IMR-90 (cell line): ENCODE data around the gene FCMR. TPM values are rescaled to one million over a fixed set of nuclear protein-coding genes. Genes with fewer than 3 reads are reported as not detected.

Experiments
- ATAC-seq: fragments of 200-7000 bp; cut with Tn5 transposase; 2 replicates; pipeline ENCODE4 v1.9.1; 2020; ENCODE audit warnings: low read depth, mild to moderate bottlenecking, moderate library complexity
- BruUV-seq: library from RNA; stranded (reverse); fragments of 400-500 nt; replicated peaks from 2 replicates; lab custom pipeline; 2021; lab: Mats Ljungman, UMichigan
- CTCF ChIA-PET: fragments of 300-600 bp; formaldehyde crosslinking; extraction: SDS; loops from one replicate; lab custom pipeline; 2021; ENCODE audit warnings: antibody characterized with exemption; lab: Yijun Ruan, JAX
- POLR2A ChIA-PET: fragments of 300-600 bp; sonication (Branson Sonifier 250); formaldehyde crosslinking; loops from one replicate; lab custom pipeline; 2022; ENCODE audit warnings: antibody characterized with exemption; ENCODE audit not compliant: unreplicated experiment; lab: Charles Lee
- DNase-seq: peaks from one replicate; pipeline ENCODE4 v3.0.0; 2013
- H2AFZ ChIP-seq: replicated peaks from 2 replicates; pipeline ENCODE3; 2013; ENCODE audit warnings: low read length, mild to moderate bottlenecking; ENCODE audit not compliant: poor library complexity
- H2AK5ac ChIP-seq: 2 replicates; pipeline ENCODE4 v1.6.1; 2013; ENCODE audit warnings: low read depth, low read length, inconsistent platforms
- H2AK9ac ChIP-seq: replicated peaks from 2 replicates; pipeline ENCODE3; 2013; ENCODE audit warnings: mild to moderate bottlenecking, low read depth, low read length, moderate library complexity; ENCODE audit not compliant: poor library complexity
- H2BK120ac ChIP-seq: 2 replicates; pipeline ENCODE4 v1.6.1; 2013; ENCODE audit warnings: low read depth, low read length, inconsistent platforms
- H2BK15ac ChIP-seq: 3 replicates; pipeline ENCODE4 v1.6.1; 2013; ENCODE audit warnings: low read depth, low read length, inconsistent platforms
- H2BK20ac ChIP-seq: 2 replicates; pipeline ENCODE4 v1.6.1; 2013; ENCODE audit warnings: low read depth, mild to moderate bottlenecking, inconsistent platforms, low read length, moderate library complexity
- H2BK5ac ChIP-seq: 2 replicates; pipeline ENCODE4 v1.6.1; 2013; ENCODE audit warnings: mild to moderate bottlenecking, low read depth, low read length, inconsistent platforms; ENCODE audit not compliant: poor library complexity, severe bottlenecking
- H3K14ac ChIP-seq: replicated peaks from 2 replicates; pipeline ENCODE4 v1.6.1; 2013; ENCODE audit warnings: low read depth, low read length, inconsistent platforms
- H3K18ac ChIP-seq: 2 replicates; pipeline ENCODE4 v1.6.1; 2013; ENCODE audit warnings: low read depth, low read length, control low read depth
- H3K23ac ChIP-seq: 2 replicates; pipeline ENCODE4 v1.6.1; 2013; ENCODE audit warnings: low read depth, low read length, inconsistent platforms
- H3K27ac ChIP-seq: 2 replicates; pipeline ENCODE4 v1.5.1; 2013; ENCODE audit warnings: mild to moderate bottlenecking, control low read depth, low read length; ENCODE audit not compliant: insufficient read depth
- H3K27me3 ChIP-seq: 2 replicates; pipeline ENCODE4 v1.6.1; 2013; ENCODE audit warnings: low read length; ENCODE audit not compliant: control insufficient read depth, insufficient read depth
- H3K36me3 ChIP-seq: 2 replicates; pipeline ENCODE4 v1.6.1; 2013; ENCODE audit warnings: low read length, mixed read lengths; ENCODE audit not compliant: control insufficient read depth, insufficient read depth
- H3K4ac ChIP-seq: 2 replicates; pipeline ENCODE4 v1.6.1; 2013; ENCODE audit warnings: low read depth, low read length, inconsistent platforms
- H3K4me1 ChIP-seq: 2 replicates; pipeline ENCODE4 v1.6.1; 2013; ENCODE audit warnings: low read length, mixed read lengths; ENCODE audit not compliant: control insufficient read depth, insufficient read depth
- H3K4me2 ChIP-seq: 2 replicates; pipeline ENCODE4 v1.6.1; 2013; ENCODE audit warnings: low read depth, mild to moderate bottlenecking, control low read depth, low read length, moderate library complexity
- H3K4me3 ChIP-seq: 2 replicates; pipeline ENCODE4 v1.5.1; 2013; ENCODE audit warnings: low read depth, mild to moderate bottlenecking, control low read depth, low read length, moderate library complexity; ENCODE audit not compliant: insufficient read depth
- H3K56ac ChIP-seq: 2 replicates; pipeline ENCODE4 v1.6.1; 2013; ENCODE audit warnings: low read length, inconsistent platforms; ENCODE audit not compliant: insufficient read depth; ENCODE audit errors: extremely low read depth
- H3K79me1 ChIP-seq, 2 experiments: 2 replicates each; pipeline ENCODE4 v1.6.1; 2013; ENCODE audit warnings: low read length in 2 of 2, inconsistent platforms in 1 of 2, low read depth in 1 of 2
- H3K9ac ChIP-seq: 2 replicates; pipeline ENCODE4 v1.6.1; 2013; ENCODE audit warnings: low read depth, low read length, control low read depth
- H3K9me1 ChIP-seq: 2 replicates; pipeline ENCODE4 v1.6.1; 2013; ENCODE audit warnings: low read length, inconsistent platforms; ENCODE audit not compliant: insufficient read depth
- H3K9me3 ChIP-seq: 2 replicates; pipeline ENCODE4 v1.6.1; 2013; ENCODE audit warnings: low read length; ENCODE audit not compliant: control insufficient read depth, insufficient read depth
- H4K20me1 ChIP-seq: 2 replicates; pipeline ENCODE4 v1.6.1; 2013; ENCODE audit warnings: low read length, inconsistent platforms; ENCODE audit not compliant: insufficient read depth
- H4K5ac ChIP-seq: 2 replicates; pipeline ENCODE4 v1.6.1; 2013; ENCODE audit warnings: mild to moderate bottlenecking, low read depth, low read length, control low read depth
- H4K8ac ChIP-seq, 2 experiments: 2 replicates each; pipeline ENCODE4 v1.6.1; 2013; ENCODE audit warnings: low read depth in 2 of 2, low read length in 2 of 2, control low read depth in 1 of 2, inconsistent platforms in 1 of 2
- H4K91ac ChIP-seq: 2 replicates; pipeline ENCODE4 v1.6.1; 2013; ENCODE audit warnings: low read depth, low read length, inconsistent platforms; ENCODE audit not compliant: insufficient read depth
- BHLHE40 ChIP-seq: fragments of 150-350 bp; IDR thresholded peaks from 2 replicates; pipeline ENCODE4 v1.6.1; 2016; ENCODE audit warnings: mild to moderate bottlenecking, low read depth, low read length
- CEBPB ChIP-seq: IDR thresholded peaks from 2 replicates; pipeline ENCODE4 v1.6.1; 2012; ENCODE audit warnings: low read depth, low read length, improper control_type of control experiment
- CTCF ChIP-seq: conservative IDR thresholded peaks from 2 replicates; pipeline ENCODE4 v1.5.1; 2012; ENCODE audit warnings: mild to moderate bottlenecking, low read depth, low read length, improper control_type of control experiment
- FOS ChIP-seq: fragments of 150-350 bp; IDR thresholded peaks from 2 replicates; pipeline ENCODE4 v1.6.1; 2016; ENCODE audit warnings: low read depth, low read length
- MAZ ChIP-seq: IDR thresholded peaks from 2 replicates; pipeline ENCODE4 v1.6.1; 2012; ENCODE audit warnings: low read depth, mild to moderate bottlenecking, low read length, improper control_type of control experiment, moderate library complexity, borderline replicate concordance
- NFE2L2 ChIP-seq: fragments of 150-350 bp; IDR thresholded peaks from 2 replicates; pipeline ENCODE4 v1.6.1; 2016; ENCODE audit warnings: low read depth, mild to moderate bottlenecking, low read length
- WGBS, 2 experiments: methylation state at CpG; one replicate each; pipeline versions ENCODE4 v1.1.5 to v1.1.7; 2013; ENCODE audit warnings: missing lambda C conversion rate in 2 of 2; ENCODE audit not compliant: insufficient read length in 1 of 2; ENCODE audit errors: extremely low coverage in 2 of 2; 5-methylcytosine and 5-hydroxymethylcytosine counted together
- dilution Hi-C: fragments of 300-500 bp; cut with HindIII; formaldehyde crosslinking; loops from one replicate; pipeline ENCODE4 v1.14.3; 2018; ENCODE audit warnings: low sequenced_read_pairs; ENCODE audit not compliant: unreplicated experiment
- in situ Hi-C: fragments of 300-500 bp; cut with MboI; formaldehyde crosslinking; loops from 3 replicates; pipeline ENCODE4 v1.14.3; 2019; ENCODE audit warnings: low sequenced_read_pairs, inconsistent platforms, mixed read lengths
- intact Hi-C: fragments of 100-400 bp; cut with micrococcal nuclease; formaldehyde crosslinking; loops from 2 replicates; pipeline ENCODE4 v1.10.0; 2022
- polyA plus RNA-seq, 3 experiments: library from polyadenylated mRNA; depleted of rRNA; stranded (reverse); fragments of >200 nt; gene quantifications; 2 replicates each; pipeline ENCODE4 v1.2.3, GENCODE V29; 2012; ENCODE audit warnings: low replicate concordance in 1 of 3
- total RNA-seq: library from RNA; depleted of rRNA; stranded (reverse); fragments of >200 nt; gene quantifications from 2 replicates; pipeline ENCODE4 v1.2.3, GENCODE V29; 2012
- TF ChIP-seq, protein P1 (sequence below): fragments of 150-350 bp; IDR thresholded peaks from 2 replicates; pipeline ENCODE4 v1.6.1; 2017; ENCODE audit warnings: mild to moderate bottlenecking, antibody characterized with exemption, low read length, low read depth

Gene FCMR
- total and polyA plus RNA-seq, 2 of the 4 experiments (the other 2 are of a cell fraction), result 0.09 TPM; not detected in 1

DNA sequence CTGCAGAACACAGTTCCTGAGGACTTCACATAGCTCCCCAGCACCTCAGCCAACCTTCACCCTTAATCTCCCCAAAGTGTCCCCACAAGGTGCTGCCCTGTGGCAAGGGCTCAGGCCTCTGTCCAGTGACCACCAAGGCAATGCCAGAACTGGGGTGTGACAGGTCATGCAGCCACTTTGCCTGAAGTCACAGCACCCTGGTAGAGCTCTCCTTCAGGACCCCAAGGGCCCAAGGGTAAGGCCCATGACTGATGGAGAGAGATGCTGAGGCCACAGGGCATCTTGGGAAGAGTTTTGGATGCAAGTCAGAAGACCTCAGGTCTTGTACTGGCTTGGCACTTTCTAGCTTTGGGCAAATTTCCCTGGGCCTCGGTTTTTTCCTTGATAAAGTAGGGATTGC, 783 bp upstream of the FCMR start:
- H3K9ac ChIP-seq, result no peak overlapping the region
- H3K14ac ChIP-seq, result no peak overlapping the region
- POLR2A ChIA-PET, result no interaction called here
- H4K5ac ChIP-seq, result no peak overlapping the region
- no peak overlapping the region for H2BK5ac ChIP-seq
- no peak for TF ChIP-seq MAZ
- no peak for TF ChIP-seq CEBPB
- no peak for TF ChIP-seq CTCF
- no peak for TF ChIP-seq FOS
- TF ChIP-seq, protein P1, sequence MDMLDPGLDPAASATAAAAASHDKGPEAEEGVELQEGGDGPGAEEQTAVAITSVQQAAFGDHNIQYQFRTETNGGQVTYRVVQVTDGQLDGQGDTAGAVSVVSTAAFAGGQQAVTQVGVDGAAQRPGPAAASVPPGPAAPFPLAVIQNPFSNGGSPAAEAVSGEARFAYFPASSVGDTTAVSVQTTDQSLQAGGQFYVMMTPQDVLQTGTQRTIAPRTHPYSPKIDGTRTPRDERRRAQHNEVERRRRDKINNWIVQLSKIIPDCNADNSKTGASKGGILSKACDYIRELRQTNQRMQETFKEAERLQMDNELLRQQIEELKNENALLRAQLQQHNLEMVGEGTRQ, result no peak
- TF ChIP-seq BHLHE40, result no peak
- TF ChIP-seq NFE2L2, result no peak
- H3K4me2 ChIP-seq, result no peak overlapping the region
- no peak overlapping the region for H2AK9ac ChIP-seq
- H3K9me1 ChIP-seq, result peaks cover 12% of the 10 kb centered on the region
- no peak overlapping the region for H3K23ac ChIP-seq
- dilution Hi-C loops (no loop called here), in situ Hi-C loops (no loop called here), intact Hi-C loops (no loop called here)
- H2BK120ac ChIP-seq, result no peak overlapping the region
- no peaks in the 10 kb centered on the region for H3K36me3 ChIP-seq
- no peak overlapping the region for H4K8ac ChIP-seq
- H3K9me3 ChIP-seq, result no peaks in the 10 kb centered on the region
- no peak overlapping the region for H2BK20ac ChIP-seq
- ATAC-seq (no peak), DNase-seq (no peak)
- CTCF ChIA-PET, result interaction anchor here (0.9 kb wide), 1 partner anchor 10 kb away, joined by 3 read pairs; no protein-coding TSS in a partner anchor
- H2BK15ac ChIP-seq, result no peak overlapping the region
- H3K79me1 ChIP-seq, result no peaks in the 10 kb centered on the region; a peak in 1 of 4 replicates
- WGBS, 2 experiments, result no CpG with 5 or more reads among the region's 1 CpG
- H2AK5ac ChIP-seq, result no peak overlapping the region
- H3K4ac ChIP-seq, result no peak overlapping the region
- H3K18ac ChIP-seq, result no peak overlapping the region
- H3K27me3 ChIP-seq, result peaks cover 11% of the 10 kb centered on the region; the same call in 1 of the 2 replicates
- no peaks in the 10 kb centered on the region; the same call in 1 of the 2 replicates for H3K4me1 ChIP-seq
- no peak overlapping the region for H4K91ac ChIP-seq
- H3K4me3 ChIP-seq, result no peak overlapping the region
- H3K56ac ChIP-seq, result no peak overlapping the region
- H4K20me1 ChIP-seq, result no peaks in the 10 kb centered on the region
- no peak overlapping the region for H3K27ac ChIP-seq
- BruUV-seq, result no TSS peak
- no peak overlapping the region for H2AFZ ChIP-seq
